GF-D8 (cell line): ENCODE measurements around the gene NCAPG2.
"Not testable (repeated sequence)": the region's sequence is repeated elsewhere in the genome, so short reads cannot be mapped to it uniquely, and the experiment has no call there.

ENCODE experiments used
- DNase-seq: peaks from one replicate; lab custom pipeline; 2025; lab: John Stamatoyannopoulos, UW

NCAPG2 gene

GRCh38 chr7:158676171-158676840, 28.3 kb downstream of the NCAPG2 start:
- DNase-seq: no peak

GRCh38 chr7:158672975-158673374, 31.6 kb downstream of the NCAPG2 start:
- no peak for DNase-seq

GRCh38 chr7:158668086-158668485, 36.5 kb downstream of the NCAPG2 start:
- not testable (repeated sequence) for DNase-seq

GRCh38 chr7:158666966-158667678, 37.5 kb downstream of the NCAPG2 start:
- DNase-seq: not testable (repeated sequence)

GRCh38 chr7:158666401-158666800, 38.2 kb downstream of the NCAPG2 start:
- no peak for DNase-seq

- DNase-seq: no peak
Measured at GRCh38 chr7:158664406-158664805, 40.2 kb downstream of the NCAPG2 start.

GRCh38 chr7:158663428-158663741, 41.2 kb downstream of the NCAPG2 start:
- DNase-seq: no peak

- DNase-seq: no peak
Measured at GRCh38 chr7:158662610-158663427, 41.8 kb downstream of the NCAPG2 start.

GRCh38 chr7:158658475-158658874, 46.1 kb downstream of the NCAPG2 start:
- no peak for DNase-seq

GRCh38 chr7:158657189-158657746, 47.3 kb downstream of the NCAPG2 start:
- DNase-seq: no peak

- DNase-seq: no peak
Measured at GRCh38 chr7:158655931-158656441, 48.6 kb downstream of the NCAPG2 start.

- no peak for DNase-seq
Measured at GRCh38 chr7:158655507-158655906, 49.1 kb downstream of the NCAPG2 start.

GRCh38 chr7:158651968-158652565, 52.5 kb downstream of the NCAPG2 start:
- DNase-seq: no peak

- no peak for DNase-seq
Measured at GRCh38 chr7:158650821-158651225, 53.8 kb downstream of the NCAPG2 start.

GRCh38 chr7:158649279-158649678, 55.3 kb downstream of the NCAPG2 start:
- no peak for DNase-seq

- no peak for DNase-seq
Measured at GRCh38 chr7:158648787-158649186, 55.8 kb downstream of the NCAPG2 start.

- DNase-seq: no peak
Measured at GRCh38 chr7:158648168-158648567, 56.4 kb downstream of the NCAPG2 start.

- no peak for DNase-seq
Measured at GRCh38 chr7:158647475-158647792, 57.2 kb downstream of the NCAPG2 start.

GRCh38 chr7:158646766-158647474, 57.7 kb downstream of the NCAPG2 start:
- DNase-seq: no peak

GRCh38 chr7:158645842-158646241, 58.8 kb downstream of the NCAPG2 start:
- no peak for DNase-seq

GRCh38 chr7:158642149-158642548, 62.5 kb downstream of the NCAPG2 start:
- no peak for DNase-seq

GRCh38 chr7:158638001-158638400, 66.6 kb downstream of the NCAPG2 start:
- no peak for DNase-seq
